NCI-H446 treated with DMSO at 0.1 percent for 48 hours (cell line): ENCODE measurements around the gene DBT.
"Not testable (repeated sequence)": the region's sequence is repeated elsewhere in the genome, so short reads cannot be mapped to it uniquely, and the experiment has no call there.

Experiments used
- DNase-seq: peaks from one replicate; lab custom pipeline; 2025; lab: John Stamatoyannopoulos, UW

The DBT gene

DNA sequence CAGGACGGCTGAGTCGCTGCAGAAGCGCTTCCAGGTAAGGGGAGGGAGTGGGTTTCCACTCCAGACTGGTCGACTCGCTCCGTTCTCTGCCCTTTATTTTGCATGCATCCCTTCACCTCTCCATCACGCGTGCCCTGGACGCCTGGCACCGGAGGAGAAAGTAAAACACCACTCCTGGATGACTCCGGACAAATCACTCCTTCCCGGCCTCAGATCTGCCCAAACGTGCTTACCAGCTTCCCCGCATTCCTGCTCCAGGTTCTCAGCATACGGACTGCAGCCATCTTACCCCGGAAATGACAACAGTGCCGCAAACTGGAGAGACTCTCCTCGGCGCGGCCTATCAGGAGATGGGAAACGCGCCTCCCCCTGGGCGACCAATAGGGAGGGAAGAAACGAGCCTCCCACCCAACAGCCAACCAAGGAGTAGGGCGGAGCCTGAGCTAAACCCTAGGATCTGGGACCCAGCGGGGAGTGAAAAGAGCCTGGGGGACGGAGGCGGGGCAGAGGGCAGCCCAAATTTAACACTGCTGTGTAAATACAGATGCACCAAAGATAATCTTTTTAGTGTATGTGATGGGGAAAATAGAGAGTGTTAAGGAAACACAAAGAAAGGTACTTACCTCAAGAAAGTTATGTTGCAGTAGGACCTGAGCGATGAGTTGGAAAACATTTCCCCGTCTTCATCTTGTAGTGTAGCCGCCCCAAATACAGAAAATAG, at the start of gene DBT:
DBT (minus strand) TSS at position 298 of the 721 bp plus-strand sequence; CDS start at position 284, 14 bp downstream.
- DNase-seq, result peak; percentile 89

DNA sequence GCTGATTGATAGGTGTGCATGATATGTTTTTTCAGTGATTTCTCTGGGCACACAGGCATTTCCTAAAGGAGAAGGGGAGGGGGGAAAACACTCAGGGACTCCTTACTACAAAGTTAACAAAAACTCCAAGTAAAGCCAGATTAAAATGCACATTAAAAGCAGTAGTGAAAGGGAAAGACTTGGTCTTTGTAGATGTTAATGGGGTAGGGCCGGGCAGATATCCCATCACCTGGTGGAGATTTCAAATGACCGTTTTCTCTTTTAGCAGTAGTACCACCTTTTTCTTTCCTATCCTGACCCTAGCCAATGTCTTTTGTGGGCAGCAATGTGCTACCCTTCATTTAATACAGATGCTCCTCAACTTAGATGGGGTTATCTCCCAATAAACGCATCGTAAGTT, 48.9 kb upstream of the DBT start:
- DNase-seq, result no peak

DNA sequence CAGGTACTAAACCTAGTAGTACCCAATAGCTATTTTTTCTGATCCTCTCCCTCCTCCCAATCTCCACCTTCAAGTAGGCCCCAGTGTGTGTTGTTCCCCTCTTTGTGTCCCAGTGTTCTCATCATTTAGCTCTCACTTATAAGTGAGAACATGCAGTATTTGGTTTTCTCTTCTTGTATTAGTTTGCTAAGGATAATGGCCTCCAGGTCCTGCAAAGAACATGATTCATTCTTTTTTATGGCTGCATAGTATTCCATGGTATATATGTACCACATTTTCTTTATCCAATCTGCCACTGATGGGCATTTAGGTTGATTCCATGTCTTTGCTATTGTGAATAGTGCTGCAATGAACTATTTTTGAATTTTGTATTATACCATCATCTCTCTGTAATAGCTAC, 47.4 kb upstream of the DBT start:
- not testable (repeated sequence) for DNase-seq

DNA sequence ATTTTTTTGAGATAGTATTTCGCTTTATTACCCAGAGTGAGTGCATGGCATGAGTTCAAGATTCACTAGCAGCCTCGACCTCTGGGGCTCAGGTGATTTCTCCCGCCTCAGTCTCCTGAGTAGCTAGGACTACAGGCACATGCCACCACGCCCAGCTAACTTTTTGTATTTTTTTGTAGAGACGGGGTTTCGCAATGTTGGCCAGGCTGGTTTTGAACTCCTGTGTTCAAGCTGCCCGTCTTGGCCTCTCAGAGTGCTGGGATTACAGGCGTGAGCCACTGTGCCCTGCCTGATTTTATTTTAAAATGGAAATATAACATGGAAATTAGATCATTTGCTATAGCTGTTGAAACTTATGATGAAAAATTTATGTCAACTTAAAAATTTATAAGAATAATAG, 46.5 kb upstream of the DBT start:
- no peak for DNase-seq

DNA sequence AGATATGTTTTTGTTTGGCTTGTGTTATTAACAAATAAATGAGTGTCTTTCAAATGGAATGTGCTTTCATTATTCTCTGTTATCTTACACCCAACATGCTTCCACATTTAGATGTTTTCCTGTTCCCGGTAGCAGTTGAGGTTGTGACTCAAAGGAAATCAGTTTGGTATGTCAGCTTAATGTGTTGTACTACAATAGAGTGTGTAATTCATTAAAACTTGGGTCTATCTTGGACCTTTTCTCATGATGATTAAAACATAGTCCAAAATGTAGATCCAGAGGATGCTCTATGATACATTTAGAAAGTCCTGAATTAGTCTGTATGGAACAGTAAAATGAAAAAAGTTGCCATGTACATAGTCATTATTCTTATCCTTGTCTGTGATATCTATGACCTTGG, 43.1 kb upstream of the DBT start:
- DNase-seq, result no peak

DNA sequence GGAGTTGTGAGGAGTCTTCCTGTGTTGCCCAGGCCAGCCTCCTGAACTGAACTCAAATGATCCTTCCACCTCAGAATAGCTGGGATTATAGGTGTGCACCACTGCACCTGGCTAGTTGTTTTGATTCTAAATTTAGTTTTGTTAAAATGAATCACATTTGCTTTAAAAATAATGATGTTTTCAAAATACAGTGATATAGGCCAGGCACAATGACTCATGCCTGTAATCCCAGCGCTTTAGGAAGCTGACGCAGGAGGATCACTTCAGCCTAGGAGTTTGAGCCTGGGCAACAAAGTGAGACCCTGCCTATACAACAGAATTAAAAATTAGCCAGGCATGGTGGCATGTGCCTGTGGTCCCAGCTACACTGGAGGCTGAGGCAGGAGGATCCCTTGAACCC, 40.7 kb upstream of the DBT start:
- no peak for DNase-seq

DNA sequence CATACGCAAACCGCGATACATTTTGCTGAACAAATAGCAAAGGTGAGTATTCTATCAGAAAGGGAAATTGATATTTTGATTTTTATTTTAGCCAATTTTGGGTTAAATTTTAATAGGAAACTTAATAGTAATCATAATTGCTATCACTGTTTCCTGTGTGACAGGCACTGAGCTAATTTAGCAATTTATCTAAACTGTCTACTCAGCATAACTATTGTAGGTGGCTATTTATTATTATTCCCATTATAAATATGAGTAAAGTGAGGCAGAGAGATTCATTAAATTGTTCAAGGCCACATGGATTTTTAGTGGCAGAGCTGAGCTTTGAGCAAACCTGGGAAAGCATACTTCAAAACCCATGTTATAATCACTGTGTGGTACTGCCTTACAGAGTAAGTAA, 37.5 kb upstream of the DBT start:
- DNase-seq, result no peak

DNA sequence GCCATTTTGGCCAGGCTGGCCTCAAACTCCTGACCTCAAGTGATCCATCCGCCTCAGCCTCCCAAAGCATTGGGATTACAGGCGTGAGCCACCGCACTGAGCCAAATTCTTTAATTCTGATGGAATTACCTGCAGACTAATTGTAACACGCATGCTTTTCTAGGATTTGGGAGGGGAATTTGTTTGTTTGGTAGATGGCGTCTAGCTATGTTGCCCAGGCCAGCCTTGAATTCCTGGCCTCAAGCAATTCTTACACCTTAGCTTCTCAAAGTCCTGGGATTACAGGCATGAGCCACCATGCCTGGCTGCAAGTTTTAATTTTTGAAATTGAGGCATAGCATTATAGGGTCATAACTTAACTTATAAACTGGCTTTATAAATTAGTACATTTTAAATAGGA, 35.0 kb upstream of the DBT start:
- no peak for DNase-seq

DNA sequence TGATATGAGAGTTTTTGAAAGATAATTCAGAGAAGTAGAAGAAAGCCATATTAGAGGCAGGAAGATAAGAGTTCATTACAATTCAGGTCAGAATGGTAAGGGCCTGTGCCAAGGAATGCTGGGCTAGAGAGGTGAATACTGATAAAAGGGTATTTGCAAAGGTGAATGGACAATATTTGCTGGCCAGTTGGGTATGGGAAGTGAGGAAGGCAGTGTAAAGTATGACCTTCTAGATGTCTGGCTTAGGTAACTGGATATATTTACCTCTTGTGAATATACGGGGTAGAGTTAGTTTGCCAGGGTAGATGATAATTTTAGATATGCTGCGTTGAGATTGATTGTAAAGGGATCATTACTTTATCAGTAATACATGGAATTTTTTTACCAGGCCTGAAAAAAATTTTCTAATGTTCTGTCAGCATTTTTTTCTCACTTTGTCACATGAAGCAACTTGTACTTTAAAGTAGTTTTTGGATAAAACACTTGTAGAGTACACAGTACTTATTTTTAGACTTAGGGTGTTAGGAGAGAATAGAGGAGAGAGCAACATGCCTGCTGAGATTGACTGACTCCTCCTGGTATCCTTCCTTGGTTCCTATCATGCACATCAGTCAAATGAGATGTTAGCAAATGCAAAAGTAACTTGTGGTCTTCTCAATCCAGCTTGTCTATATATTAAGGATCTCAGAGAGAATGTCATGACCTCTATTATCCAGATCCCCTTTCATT, 30.5 kb upstream of the DBT start:
- DNase-seq, result no peak

DNA sequence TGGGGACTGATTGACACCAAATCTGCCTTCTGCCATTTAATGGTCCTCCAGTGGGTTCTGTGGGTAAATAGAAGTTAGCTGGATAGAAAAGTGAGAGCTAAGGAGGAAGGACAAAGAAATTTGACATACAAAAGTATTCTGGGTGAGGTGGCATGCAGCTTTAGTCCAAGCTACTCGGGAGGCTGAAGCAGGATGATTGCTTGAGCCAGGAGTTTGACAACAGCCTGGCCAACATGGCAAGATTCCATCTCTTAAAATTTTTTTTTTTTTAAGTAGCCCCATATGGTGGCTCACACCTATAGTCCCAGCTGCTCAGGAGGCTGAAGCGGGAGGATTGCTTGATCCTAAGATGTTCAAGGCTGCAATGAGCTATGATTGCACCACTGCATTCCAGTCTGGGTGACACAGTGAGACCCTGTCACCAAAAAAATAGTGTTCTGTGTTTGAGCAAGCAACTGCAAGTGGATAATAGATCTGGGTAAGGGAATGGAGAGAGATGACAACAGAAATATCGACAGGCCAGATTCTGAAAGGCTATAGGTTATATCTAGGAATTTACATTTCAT, 29.8 kb upstream of the DBT start:
- no peak for DNase-seq

DNA sequence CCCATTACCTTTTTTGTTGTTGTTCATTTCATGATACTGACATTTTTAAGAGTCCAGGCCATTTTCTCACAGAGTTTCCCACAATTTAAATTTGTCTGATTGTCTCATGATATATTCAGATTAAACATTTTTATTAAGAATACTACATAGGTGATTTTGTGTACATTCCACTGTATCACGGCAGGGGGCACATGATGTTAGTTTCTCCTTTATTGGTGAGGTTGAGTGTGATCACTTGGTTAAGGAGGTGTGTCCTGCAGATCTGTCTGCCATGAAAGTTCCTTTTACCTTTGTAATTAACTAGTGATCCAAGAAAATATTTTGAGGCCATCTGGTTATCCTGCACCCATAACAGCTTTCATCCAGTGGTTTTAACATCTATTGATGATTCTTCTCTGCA, 28.2 kb upstream of the DBT start:
- no peak for DNase-seq

DNA sequence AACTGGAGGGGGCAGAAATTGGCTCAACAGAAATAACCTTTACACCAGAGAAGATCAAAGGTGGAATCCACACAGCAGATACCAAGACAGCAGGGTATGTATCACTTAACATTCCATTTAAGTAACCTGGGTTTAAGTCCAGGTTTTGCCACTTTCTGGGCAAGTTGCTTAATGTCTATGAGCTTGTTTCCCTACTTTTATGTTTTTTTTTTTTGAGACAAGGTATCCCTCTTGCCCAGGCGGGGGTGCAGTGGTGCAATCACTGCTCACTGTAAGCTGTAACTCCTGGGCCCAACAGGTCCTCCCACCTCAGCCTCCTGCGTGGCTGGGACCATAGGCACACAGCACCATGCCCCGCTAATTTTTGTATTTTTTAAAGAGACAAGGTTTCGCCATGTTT, 18.6 kb upstream of the DBT start:
- DNase-seq, result no peak

DNA sequence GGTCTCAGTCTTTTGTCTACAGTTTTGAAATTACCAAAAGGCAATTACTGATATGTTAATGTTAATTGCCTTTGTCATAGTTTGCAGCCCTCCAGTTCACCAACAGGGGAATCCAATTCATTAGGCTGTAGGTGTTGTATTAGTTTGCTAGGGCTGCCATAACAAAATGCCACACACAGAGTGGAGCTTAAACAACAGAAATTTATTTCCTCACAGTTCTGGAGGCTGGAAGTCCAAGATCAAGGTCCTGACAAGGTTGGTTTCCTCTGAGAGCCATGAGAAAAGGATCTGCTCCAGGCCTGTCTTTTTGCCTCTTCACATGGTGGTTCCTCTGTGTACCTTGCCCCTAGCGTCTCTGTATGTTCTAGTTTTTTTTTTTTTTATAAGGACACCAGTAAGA, 17.6 kb upstream of the DBT start:
- DNase-seq, result no peak

DNA sequence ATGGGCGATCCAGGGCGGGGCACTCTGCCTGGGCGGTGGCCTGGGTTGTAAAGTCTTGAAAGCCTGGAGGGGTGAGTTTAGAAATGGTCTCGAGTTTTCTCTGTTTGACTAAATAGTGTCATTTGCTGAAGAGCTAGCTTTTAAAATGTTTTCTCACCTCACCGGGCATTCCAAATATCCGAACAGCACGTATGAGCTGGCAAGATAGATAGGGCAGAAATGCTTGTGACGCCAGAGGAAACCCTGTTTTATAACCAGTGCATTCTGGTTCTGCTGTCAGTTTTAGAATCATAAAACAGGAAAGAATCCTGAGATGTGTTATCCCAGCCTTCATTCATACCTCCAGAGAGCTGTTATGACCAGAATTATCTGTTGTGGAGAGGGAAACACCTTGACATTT, 17.1 kb upstream of the DBT start:
- no peak for DNase-seq

DNA sequence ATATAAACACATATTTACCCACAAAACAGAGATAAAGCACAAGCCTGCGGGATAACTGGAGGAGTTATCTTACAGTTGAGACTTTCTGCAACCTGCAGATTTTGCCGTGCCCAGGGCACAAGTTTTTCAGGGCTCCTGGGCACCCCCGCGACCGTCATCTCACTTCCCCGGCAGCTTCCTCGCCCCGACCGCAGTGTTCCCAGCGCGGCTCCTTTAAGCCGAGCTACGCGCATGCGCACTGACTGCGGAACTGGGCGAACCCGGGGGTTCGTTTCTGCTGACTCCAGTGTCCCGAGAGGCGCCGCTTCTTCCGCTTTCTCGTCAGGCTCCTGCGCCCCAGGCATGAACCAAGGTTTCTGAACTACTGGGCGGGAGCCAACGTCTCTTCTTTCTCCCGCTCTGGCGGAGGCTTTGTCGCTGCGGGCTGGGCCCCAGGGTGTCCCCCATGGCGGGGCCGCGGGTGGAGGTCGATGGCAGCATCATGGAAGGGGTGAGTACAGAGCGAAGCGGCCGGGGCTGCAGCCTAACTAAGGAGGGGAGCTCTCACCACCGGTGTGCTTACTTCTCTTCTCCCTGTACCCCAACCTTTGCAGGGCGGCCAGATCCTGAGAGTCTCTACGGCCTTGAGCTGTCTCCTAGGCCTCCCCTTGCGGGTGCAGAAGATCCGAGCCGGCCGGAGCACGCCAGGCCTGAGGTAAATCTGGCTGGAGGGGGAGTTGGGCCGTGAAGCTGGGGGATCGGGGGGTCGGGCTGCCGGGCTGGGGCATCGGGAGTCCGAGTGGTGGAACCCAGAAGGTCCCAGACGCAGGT, 16.5 kb upstream of the DBT start, which contains the start of gene RTCA:
RTCA (plus strand) TSS at position 286 of the 810 bp plus-strand sequence; CDS start at position 446, 160 bp downstream.
- DNase-seq, result peak; percentile 84

DNA sequence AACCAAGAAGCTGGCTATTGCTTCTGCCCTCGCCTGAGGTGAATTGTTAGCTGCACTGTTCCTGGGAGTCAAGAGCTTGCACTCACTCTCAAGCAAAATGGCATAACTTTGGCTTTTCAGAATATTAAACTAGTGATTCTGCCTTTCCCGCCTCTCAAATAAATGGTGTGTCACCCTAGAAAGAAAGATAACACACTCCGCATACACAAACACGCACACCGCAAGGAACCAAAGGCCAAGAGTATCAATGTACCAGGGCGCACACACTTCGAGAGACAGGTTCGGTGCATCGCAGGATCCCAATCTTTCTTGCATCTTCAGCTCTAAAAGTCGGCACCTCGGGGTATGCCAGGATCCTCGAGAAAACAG, 15.9 kb upstream of the DBT start:
- peak; percentile 8 for DNase-seq

DNA sequence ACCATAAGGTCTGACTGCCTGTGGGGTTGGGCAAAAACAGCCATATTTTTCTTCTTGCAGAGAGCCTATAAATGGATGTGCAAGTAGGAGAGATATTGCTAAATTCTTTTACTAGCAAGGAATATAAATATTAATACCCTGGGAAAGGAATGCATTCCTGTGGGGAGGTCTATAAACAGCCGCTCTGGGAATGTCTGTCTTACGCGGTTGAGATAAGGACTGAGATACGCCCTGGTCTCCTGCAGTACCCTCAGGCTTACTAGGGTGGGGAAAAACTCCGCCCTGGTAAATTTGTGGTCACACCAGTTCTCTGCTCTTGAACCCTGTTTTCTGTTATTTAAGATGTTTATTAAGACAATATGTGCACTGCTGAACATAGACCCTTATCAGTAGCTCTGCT, 14.4 kb upstream of the DBT start:
- not testable (repeated sequence) for DNase-seq

DNA sequence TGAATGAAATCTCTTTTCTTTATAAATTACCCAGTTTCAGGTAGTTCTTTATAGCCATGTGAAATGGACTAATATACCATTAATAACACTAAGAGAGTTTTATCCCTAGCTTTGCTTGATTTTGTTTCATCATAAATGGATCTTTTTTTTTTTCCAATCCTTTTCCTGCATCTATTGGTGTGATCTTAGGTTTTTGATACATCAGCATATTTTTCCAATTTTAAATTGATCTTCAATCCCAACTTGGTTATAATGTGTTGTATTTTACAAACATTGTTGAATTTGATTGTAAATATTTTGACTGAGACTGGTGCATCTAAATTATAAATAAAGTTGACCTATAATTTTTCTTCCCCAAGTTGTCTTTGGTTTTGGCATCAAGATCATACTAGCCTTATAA, 12.1 kb upstream of the DBT start:
- DNase-seq, result no peak

DNA sequence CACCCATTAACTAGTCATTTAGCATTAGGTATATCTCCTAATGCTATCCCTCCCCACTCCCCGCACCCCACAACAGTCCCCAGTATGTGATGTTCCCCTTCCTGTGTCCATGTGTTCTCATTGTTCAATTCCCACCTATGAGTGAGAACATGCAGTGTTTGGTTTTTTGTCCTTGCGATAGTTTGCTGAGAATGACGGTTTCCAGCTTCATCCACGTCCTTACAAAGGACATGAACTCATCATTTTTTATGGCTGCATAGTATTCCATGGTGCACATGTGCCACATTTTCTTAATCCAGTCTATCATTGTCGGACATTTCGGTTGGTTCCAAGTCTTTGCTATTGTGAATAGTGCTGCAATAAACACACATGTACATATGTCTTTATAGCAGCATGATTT, 8.8 kb upstream of the DBT start:
- not testable (repeated sequence) for DNase-seq

DNA sequence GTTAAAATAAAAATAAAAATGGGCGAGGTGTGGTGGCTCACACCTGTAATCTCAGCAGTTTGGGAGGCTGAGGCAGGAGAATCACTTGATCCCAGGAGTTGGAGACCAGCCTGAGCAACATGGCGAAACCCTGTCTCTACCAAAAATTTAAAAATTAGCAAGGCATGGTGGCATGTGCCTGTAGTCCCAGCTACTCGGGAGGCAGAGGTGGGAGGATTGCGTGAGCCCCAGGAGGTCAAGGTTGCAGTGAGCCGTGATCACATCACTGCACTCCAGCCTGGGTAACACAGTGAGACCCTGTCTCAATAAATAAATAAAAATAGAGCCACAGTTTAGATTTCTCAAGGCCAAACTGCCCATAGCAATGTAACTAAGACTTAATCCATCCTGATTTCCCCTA, 6.6 kb upstream of the DBT start:
- not testable (repeated sequence) for DNase-seq

DNA sequence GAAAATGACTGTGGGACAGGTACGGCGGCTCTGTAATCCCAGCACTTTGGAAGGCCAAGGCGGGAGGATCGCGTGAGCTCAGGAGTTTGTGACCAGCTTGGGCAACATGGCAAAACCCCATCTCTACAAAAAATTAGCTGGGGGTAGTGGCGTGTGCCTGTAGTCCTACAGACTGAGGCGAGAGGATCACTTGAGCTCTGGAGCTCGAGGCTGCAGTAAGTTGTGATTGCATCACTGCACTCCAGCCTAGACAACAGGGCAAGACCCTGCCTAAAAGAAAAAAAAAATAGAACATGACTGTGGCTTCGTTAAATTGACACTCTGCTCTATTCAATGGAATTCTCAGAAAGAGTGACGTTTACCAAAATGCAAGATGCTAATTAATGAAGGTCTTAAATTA, 3.9 kb upstream of the DBT start:
- DNase-seq, result no peak

DNA sequence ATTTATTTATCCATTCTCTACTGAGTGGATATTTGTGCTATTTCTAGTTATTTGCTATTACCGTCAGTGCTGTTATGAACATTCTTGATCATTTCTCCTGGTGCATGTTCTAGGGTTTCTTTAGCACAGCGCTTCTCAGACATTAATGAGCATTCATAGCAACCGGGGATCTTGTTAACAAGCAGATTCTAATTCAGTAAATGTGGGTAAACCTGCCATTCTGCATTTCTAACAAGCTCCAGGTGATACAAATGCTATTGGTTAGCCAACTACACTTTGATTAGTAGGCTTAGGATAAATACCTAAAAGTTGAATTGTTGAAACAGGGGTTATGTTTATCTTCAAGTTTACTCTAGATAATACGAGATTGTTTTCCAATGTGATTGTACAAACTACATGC, 3.3 kb upstream of the DBT start:
- no peak for DNase-seq

DNA sequence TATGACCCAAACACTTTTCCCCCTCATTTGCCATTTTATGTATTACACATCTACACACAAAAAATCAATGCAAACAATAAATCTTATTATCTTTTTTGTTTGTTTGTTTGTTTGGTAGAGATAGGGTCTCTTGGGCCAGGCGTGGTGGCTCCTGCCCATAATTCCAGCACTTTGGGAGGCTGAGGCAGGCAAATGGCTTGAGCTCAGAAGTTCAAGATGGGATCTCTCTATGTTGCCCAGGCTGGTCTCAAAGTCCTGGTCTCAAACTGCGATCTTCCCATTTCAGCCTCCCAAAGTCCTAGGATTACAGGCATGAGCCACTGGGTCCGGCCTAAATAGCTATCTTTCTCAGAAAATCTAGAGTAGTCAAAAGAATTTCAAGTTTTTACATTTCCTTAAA, 1.2 kb upstream of the DBT start:
- no peak for DNase-seq
